Keratinocyte (primary cell): ENCODE measurements around the gene MAML2. TPM values are rescaled to one million over a fixed set of nuclear protein-coding genes. Genes with fewer than 3 reads are reported as not detected.
A peak's percentile ranks its signal among the peaks of the same experiment; 100 is the strongest.

Source experiments
- DNase-seq: peaks from one replicate; pipeline ENCODE4 v3.0.0-alpha.2; 2011; ENCODE audit warnings: low read depth, missing footprints, low spot score
- FAIRE-seq: peaks from 2 replicates; lab custom pipeline; 2011; peaks lifted over from hg19 to GRCh38; lab: Jason Lieb, UNC
- H2AFZ ChIP-seq: 2 replicates; pipeline ENCODE4 v1.6.0; 2012; ENCODE audit warnings: low read length, control low read depth, inconsistent platforms; ENCODE audit not compliant: control insufficient read depth
- H3K27ac ChIP-seq: 2 replicates; pipeline ENCODE4 v1.5.1; 2011; ENCODE audit warnings: low read length; ENCODE audit not compliant: control insufficient read depth, insufficient read depth
- H3K27me3 ChIP-seq: 3 replicates; pipeline ENCODE4 v1.6.0; 2011; ENCODE audit warnings: low read length; ENCODE audit not compliant: control insufficient read depth, insufficient read depth; ENCODE audit errors: extremely low read depth
- H3K36me3 ChIP-seq, 2 experiments: 2 replicates in 1 of 2; 3 replicates in 1 of 2; pipeline ENCODE4 v1.5.1; 2011; ENCODE audit warnings: low read length in 2 of 2, mild to moderate bottlenecking in 1 of 2; ENCODE audit not compliant: control insufficient read depth in 2 of 2, insufficient read depth in 2 of 2; ENCODE audit errors: extremely low read depth in 1 of 2
- H3K4me1 ChIP-seq: 3 replicates; pipeline ENCODE4 v1.5.1; 2011; ENCODE audit warnings: low read length; ENCODE audit not compliant: control insufficient read depth, insufficient read depth; ENCODE audit errors: extremely low read depth
- H3K4me2 ChIP-seq: 3 replicates; pipeline ENCODE4 v1.6.0; 2011; ENCODE audit warnings: low read depth, low read length; ENCODE audit not compliant: control insufficient read depth, insufficient read depth; ENCODE audit errors: extremely low read depth
- H3K4me3 ChIP-seq, 3 experiments: fragments of 200-600 bp in 1 of 3; sonication (generic) in 1 of 3; 2 replicates in 2 of 3; 3 replicates in 1 of 3; pipeline ENCODE4 v1.5.1; 2011 to 2016; ENCODE audit warnings: low read length in 3 of 3, mild to moderate bottlenecking in 3 of 3, control low read depth in 2 of 3, inconsistent platforms in 1 of 3, low read depth in 1 of 3, mixed read lengths in 1 of 3, mixed run types in 1 of 3, moderate library complexity in 1 of 3; ENCODE audit not compliant: control insufficient read depth in 2 of 3, insufficient read depth in 2 of 3; ENCODE audit errors: extremely low read depth in 1 of 3
- H3K79me2 ChIP-seq: 2 replicates; pipeline ENCODE4 v1.6.0; 2012; ENCODE audit warnings: low read length; ENCODE audit not compliant: control insufficient read depth, insufficient read depth
- H3K9ac ChIP-seq: 3 replicates; pipeline ENCODE4 v1.6.0; 2011; ENCODE audit warnings: low read length; ENCODE audit not compliant: control insufficient read depth, insufficient read depth; ENCODE audit errors: extremely low read depth
- H3K9me1 ChIP-seq: 3 replicates; pipeline ENCODE4 v1.6.0; 2011; ENCODE audit warnings: low read length; ENCODE audit not compliant: control insufficient read depth, insufficient read depth; ENCODE audit errors: extremely low read depth
- H3K9me3 ChIP-seq: 2 replicates; pipeline ENCODE4 v1.5.1; 2012; ENCODE audit warnings: low read depth, low read length; ENCODE audit not compliant: control insufficient read depth
- H4K20me1 ChIP-seq: 3 replicates; pipeline ENCODE4 v1.6.0; 2011; ENCODE audit warnings: low read length; ENCODE audit not compliant: control insufficient read depth, insufficient read depth; ENCODE audit errors: extremely low read depth
- CTCF ChIP-seq, 3 experiments: IDR thresholded peaks in 1 of 3; conservative IDR thresholded peaks in 1 of 3; optimal IDR thresholded peaks in 1 of 3; 2 replicates in 2 of 3; 3 replicates in 1 of 3; pipeline versions ENCODE3 to v1.5.1; 2011; ENCODE audit warnings: low read length in 3 of 3, mild to moderate bottlenecking in 3 of 3, moderate library complexity in 2 of 3, control low read depth in 1 of 3, inconsistent platforms in 1 of 3; ENCODE audit not compliant: insufficient read depth in 2 of 3; ENCODE audit errors: extremely low read depth in 1 of 3
- EZH2 ChIP-seq: IDR thresholded peaks from one replicate; pipeline ENCODE4 v1.6.1; 2012; ENCODE audit warnings: inconsistent platforms, mild to moderate bottlenecking, low read length, moderate library complexity
- dilution Hi-C: fragments of 300-500 bp; cut with MboI; formaldehyde crosslinking; loops from one replicate; pipeline ENCODE4 v1.7.0; 2020; ENCODE audit warnings: low sequenced_read_pairs; ENCODE audit not compliant: extremely low pct_ligation_motif_present
- polyA plus RNA-seq, 5 experiments: library from polyadenylated mRNA; depleted of rRNA in 3 of 5; stranded (reverse) in 3 of 5; stranded (forward) in 1 of 5; unstranded in 1 of 5; fragments of >200 nt; gene quantifications; 1 replicate in 1 of 5; 2 replicates in 3 of 5; 3 replicates in 1 of 5; pipeline versions ENCODE4 v1.2.1 to v1.2.3, GENCODE V29; 2011 to 2012; ENCODE audit warnings: missing spikeins in 2 of 5, low read depth in 1 of 5, low replicate concordance in 1 of 5

Gene MAML2
- polyA plus RNA-seq, 1 donor (not counting 4 experiments of a cell fraction or from before 2014, with no cell fraction given): 4.2 TPM

GRCh38 chr11:96205460-96205809, 137.6 kb downstream of the MAML2 start:
- Histone ChIP-seq H3K9me3 (no peaks in the 10 kb centered on the region), H3K27ac (no peak overlapping the region), H3K36me3 (no peaks in the 10 kb centered on the region), H4K20me1 (no peaks in the 10 kb centered on the region), H3K4me2 (no peak overlapping the region), H3K79me2 (no peaks in the 10 kb centered on the region), H3K9ac (no peak overlapping the region), H3K4me3 (no peak overlapping the region), H2AFZ (no peak overlapping the region), H3K27me3 (no peaks in the 10 kb centered on the region), H3K4me1 (peaks cover 21% of the 10 kb centered on the region), H3K9me1 (no peaks in the 10 kb centered on the region)
- FAIRE-seq (peak; percentile 46), DNase-seq (no peak)
- dilution Hi-C loops: no loop called here
- no peak for TF ChIP-seq CTCF (optimal IDR thresholded peaks at IDR 0.05 in 1 of 3, IDR thresholded peaks at IDR 0.05 in 1 of 3, conservative IDR thresholded peaks at IDR 0.05 in 1 of 3; ENCODE audit: extremely low read depth in 1 of 3, insufficient read depth in 2 of 3, low read length in 3 of 3)
- TF ChIP-seq EZH2: no peak

GRCh38 chr11:96204721-96205459, 138.1 kb downstream of the MAML2 start:
- Histone ChIP-seq H3K79me2 (no peaks in the 10 kb centered on the region), H3K9me3 (no peaks in the 10 kb centered on the region)
- dilution Hi-C loops: no loop called here

More at GRCh38 chr11:96204721-96205459, 138.1 kb downstream of the MAML2 start:
- no peak overlapping the region for H3K9ac ChIP-seq
- peaks cover 27% of the 10 kb centered on the region for H3K4me1 ChIP-seq
- DNase-seq (no peak), FAIRE-seq (no peak)
- no peaks in the 10 kb centered on the region for H3K36me3 ChIP-seq
- H3K9me1 ChIP-seq: no peaks in the 10 kb centered on the region
- no peak overlapping the region for H3K4me3 ChIP-seq
- H3K27ac ChIP-seq: no peak overlapping the region
- no peaks in the 10 kb centered on the region for H4K20me1 ChIP-seq
- no peak overlapping the region for H3K4me2 ChIP-seq
- H3K27me3 ChIP-seq: no peaks in the 10 kb centered on the region
- TF ChIP-seq CTCF (optimal IDR thresholded peaks at IDR 0.05 in 1 of 3, IDR thresholded peaks at IDR 0.05 in 1 of 3, conservative IDR thresholded peaks at IDR 0.05 in 1 of 3; ENCODE audit: extremely low read depth in 1 of 3, insufficient read depth in 2 of 3, low read length in 3 of 3): no peak
- no peak for TF ChIP-seq EZH2
- H2AFZ ChIP-seq: no peak overlapping the region
